HG03025 (cell line): Measurements from ENCODE around the gene SUGP1.

Source experiments
- ATAC-seq: cut with Tn5 transposase; IDR thresholded peaks from one replicate; pipeline ENCODE4 v1.9.1; 2021; ENCODE audit warnings: mild to moderate bottlenecking, moderate library complexity; ENCODE audit not compliant: unreplicated experiment, low FRiP score

SUGP1 gene

DNA sequence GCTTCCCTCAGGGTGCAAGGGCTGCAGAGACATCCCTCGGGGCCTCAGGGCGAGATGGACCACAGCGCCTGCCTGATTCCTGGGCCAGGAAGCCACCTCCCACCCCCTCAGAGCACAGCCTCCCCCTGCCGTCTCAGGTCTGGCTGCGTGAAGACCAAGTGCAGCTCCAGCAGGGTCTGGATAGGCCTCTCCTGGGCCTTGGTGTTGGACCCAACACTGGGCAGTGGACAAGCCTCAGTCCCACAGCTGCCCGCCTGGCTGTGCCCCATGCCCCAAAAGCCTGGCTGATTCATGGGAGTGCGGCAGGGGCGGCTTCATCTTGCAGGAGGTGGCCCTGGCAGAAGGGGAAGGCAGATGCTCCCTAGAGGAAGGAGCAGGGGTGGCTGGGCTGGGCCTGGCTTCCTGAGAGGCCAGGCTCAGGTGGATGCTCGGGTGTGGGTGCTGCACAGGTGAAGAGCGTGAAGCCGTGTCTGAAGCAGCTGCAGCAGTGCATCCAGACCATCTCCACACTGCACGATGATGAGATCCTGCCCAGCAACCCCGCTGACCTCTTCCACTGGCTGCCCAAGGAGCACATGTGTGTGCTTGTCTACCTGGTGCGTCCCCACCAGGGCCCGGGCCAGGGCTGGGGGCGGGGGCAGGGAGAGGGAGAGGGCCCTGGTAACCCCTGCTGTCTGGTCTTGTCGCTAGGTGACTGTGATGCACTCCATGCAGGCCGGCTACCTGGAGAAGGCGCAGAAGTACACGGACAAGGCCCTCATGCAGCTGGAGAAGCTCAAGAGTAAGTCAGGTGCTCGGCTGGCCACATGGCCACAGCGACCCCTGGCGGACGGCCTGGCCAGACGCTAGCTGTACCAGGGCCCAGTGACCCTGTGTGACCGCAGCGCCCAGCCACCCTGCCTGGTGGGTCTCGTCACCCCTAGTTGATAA, 22.0 kb upstream of the SUGP1 start:
- no peak for ATAC-seq

DNA sequence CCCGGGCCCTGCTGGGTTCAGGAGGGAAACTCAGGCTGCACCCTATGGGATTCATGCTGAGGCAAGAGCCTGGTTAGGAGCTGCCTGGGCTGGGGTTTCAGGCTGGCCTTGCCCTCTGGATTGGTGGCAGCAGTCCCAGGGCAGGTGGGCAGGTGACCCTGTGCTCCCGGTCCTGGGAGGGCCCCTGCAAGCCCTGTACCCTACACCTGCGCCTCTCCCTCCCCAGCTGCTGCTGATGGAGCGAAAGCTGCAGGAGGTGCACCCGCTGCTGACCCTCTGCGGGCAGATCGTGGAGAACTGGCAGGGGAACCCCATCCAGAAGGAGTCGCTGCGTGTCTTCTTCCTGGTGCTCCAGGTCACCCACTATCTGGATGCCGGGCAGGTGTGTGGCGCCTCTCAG, 20.7 kb upstream of the SUGP1 start:
- no peak for ATAC-seq

- no peak for ATAC-seq
Measured at GRCh38 chr19:19338082-19338481, 17.8 kb upstream of the SUGP1 start.

- ATAC-seq = no peak
Measured at GRCh38 chr19:19337120-19337519, 16.8 kb upstream of the SUGP1 start.

GRCh38 chr19:19336597-19336996, 16.3 kb upstream of the SUGP1 start:
- no peak for ATAC-seq

- ATAC-seq = no peak
Measured at GRCh38 chr19:19335408-19336158, 15.3 kb upstream of the SUGP1 start.

DNA sequence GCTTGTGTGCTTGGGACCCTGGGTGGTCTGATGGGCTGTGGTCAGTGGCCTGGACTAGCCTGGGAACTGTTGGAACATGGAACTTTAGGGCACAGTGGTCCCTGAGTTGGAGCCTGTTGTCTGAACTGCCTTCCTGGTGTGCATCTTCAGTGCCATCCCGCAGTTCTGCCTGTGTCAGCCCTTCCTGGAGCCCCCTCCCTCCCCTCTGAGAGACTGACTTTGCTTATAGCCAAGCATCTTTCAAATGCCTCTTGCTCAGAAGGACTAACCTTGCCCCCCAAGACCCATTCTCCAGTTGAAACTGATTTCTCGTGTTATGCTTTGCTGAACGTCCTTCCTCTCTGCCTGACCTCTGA, 14.7 kb upstream of the SUGP1 start:
- no peak for ATAC-seq

DNA sequence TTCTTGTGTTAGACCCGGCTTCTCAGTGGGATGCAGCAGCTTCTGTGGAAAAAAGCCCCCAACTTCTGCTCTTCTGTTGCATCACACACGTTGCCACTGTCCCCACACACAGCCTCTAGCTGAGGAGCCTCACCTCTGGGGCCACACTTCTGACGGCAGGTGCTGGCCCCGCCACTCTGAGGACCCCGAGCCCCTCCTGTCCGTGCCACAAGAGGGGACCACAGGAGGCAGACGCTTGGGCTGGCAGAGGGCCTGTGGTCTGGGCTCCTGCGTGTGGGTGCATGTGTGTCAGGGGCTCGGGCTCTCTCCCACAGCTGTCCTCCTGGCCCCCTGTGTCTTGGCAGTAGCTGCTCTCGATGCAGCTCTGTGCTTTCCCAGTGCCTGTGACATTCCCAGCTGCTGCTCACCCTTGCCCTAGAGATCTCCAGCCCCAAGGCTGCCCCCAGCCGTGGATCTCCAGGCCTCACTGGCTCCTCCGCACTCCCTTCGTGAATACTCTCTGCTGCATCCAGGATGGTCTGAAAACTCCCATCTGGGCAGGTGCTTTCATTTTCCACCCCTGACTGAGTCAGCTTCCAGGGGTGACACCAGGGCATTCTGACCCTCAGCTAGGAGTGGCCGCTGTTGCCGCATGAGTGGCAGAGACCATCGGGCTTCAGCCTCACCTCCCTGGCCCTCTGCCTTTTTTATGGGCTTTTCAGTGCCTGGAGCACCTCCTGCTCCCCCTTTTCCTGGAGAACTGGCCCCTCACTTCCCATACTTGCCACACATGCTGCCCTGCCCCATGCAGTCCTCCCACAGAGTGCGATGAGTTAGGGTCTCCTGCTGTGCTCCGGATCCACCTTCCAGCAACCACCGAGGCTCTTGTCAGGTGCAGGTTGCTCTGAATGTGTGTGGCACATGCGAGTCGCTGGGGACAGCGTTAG, 14.0 kb upstream of the SUGP1 start:
- ATAC-seq = no peak

DNA sequence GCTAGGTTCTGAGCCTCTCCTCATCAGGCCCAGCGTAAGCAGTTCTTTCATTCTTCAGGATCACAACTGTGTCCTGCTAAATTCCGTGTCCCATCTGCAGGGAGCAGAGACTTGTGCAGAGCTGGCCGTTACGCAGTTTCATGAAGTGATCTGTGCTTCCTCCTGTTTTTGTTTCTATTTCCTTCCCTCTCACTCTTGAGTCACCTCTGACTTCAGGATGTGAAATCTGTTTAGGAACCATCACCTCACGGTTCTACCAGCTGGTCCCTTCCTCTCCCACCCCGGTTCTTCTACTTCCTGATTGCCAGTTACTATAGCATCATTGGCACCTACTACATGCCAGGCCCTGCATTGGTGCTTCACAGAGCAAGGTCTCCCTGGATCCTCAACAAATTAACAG, 8.8 kb upstream of the SUGP1 start:
- ATAC-seq = no peak

- no peak for ATAC-seq
Measured at GRCh38 chr19:19327672-19328071, 7.4 kb upstream of the SUGP1 start.

- no peak for ATAC-seq
Measured at GRCh38 chr19:19324059-19324770, 3.9 kb upstream of the SUGP1 start.

- ATAC-seq = peak; percentile 10
Measured at GRCh38 chr19:19321141-19321577, 850 bp upstream of the SUGP1 start.

DNA sequence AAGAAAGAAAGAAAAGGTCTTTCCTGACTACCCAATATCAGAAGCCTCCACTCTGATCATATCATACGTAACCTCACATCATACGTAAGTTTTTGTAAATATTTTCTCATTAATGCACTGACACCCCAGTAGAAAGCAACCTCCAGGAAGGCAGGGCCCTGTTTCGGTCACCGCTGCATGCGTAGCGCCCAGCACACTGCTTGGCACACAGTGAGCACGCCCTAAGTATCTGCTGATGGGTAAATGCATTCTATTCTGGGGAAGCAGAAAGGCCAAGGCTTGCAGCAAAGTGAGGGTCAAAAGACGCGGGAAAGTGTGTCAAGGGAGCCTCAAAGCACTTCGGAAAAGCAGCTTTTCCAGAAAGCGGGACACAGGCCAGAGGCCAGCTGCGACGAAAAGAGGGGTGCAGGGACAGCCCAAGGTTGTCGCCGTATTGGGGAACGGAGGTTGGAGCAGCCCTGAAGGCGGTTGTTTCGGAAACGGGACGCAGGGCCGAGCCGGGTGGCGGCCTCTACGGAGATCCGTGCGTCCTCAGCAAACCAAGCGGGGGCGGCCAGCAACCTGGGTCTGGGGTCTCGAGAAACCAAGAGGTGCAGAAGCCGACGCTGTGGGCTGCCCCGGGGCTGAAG, 463 bp downstream of the SUGP1 start:
- ATAC-seq = no peak

DNA sequence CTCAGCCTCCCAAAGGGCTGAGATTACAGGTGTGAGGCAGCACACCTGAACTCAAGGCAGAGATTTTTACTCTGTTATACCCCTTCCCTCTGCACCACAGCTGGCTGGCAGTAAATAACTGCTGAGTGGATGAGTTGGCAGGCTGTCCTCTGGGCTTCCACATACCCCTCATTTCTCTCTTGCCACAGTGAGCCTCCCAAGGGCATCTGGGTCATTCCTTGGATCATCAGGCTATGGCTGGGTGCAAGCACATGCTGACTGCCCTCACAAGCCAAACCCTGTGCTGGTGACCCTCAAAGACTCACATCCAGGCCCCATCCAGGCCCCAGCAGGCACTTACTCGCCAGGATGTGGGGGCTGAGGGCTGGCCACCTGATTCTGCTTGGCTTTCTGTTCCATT, 4.2 kb downstream of the SUGP1 start:
- no peak for ATAC-seq

- no peak for ATAC-seq
Measured at GRCh38 chr19:19315444-19315843, 4.9 kb downstream of the SUGP1 start.

- no peak for ATAC-seq
Measured at GRCh38 chr19:19308373-19308772, 11.9 kb downstream of the SUGP1 start.

DNA sequence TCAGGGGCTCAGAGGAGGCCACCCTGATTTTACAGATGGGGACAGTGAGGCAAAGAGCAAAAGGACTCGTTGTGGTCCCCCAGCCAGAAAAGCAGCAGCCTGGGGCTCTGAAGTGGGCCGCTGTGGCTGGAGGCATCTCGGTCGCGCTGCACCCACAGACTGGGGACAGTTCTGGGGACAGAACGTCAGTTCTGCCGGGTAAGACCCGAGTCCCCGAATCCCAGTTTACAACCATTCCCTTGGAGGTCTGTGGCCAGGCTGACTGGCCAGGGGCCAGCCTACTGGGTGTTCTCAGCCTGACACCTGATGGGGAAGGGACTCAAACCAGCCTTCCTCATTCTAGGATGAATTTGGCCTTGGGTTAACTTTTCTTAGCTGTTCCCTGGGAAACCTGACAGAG, 14.1 kb downstream of the SUGP1 start:
- ATAC-seq = no peak

GRCh38 chr19:19305696-19306095, 14.6 kb downstream of the SUGP1 start:
- ATAC-seq = no peak

GRCh38 chr19:19305066-19305465, 15.2 kb downstream of the SUGP1 start:
- ATAC-seq = no peak
